DMS 273 (cell line): ENCODE measurements around the gene NAIF1.
"Not testable (repeated sequence)": the region's sequence is repeated elsewhere in the genome, so short reads cannot be mapped to it uniquely, and the experiment has no call there.

Source experiments
- DNase-seq: peaks from one replicate; lab custom pipeline; 2025; ENCODE audit not compliant: unreplicated experiment; lab: John Stamatoyannopoulos, UW

NAIF1 gene

DNA sequence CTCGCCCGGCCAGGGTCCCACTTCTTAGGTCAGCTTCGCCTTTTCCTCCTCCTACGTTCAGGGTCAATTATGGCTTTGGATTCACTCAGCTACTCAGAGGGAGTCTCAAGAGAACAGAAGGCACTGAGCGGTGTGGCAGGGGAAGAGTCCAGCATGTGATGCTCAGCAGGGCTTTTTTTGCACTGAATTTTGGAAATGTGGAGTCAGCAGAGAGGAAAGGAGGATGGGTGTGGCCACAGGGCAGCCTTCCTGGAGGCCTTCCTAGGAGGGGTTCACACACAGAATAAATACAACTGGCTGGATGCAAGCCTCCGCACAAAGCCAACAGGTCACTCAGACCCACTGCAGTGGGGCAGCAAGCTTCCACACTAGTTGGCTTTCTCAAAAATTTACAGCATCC, 4.8 kb downstream of the NAIF1 start:
- no peak for DNase-seq

GRCh38 chr9:128061275-128061960, 5.7 kb downstream of the NAIF1 start:
- DNase-seq = no peak

DNA sequence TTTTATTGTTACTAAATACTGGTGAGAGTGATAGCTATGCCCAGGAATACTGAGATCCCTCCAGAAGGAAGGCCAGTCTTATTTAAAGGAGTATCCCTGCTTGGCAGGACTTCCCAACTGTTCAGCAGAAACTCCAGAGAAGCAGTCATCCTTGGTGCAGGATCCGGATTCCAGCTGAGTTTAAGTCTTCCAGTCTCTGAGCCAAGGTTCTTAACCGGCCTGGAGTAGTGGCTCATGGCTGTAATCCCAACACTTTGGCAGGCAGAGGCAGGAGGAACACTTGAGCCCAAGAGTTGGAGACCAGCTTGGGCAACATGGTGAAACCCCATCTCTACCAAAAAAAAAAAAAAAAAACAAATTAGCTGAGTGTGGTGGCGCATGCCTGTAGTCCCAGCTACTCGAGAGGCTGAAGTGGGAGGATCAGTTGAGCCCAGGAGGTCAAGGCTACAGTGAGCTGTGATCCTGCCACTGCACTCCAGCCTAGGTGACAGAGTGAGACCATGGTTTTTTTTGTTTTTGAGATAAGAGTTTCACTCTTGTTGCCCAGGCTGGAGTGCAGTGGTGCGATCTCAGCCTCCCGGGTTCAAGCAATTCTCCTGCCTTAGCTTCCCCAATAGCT, 7.6 kb downstream of the NAIF1 start:
- no peak for DNase-seq

DNA sequence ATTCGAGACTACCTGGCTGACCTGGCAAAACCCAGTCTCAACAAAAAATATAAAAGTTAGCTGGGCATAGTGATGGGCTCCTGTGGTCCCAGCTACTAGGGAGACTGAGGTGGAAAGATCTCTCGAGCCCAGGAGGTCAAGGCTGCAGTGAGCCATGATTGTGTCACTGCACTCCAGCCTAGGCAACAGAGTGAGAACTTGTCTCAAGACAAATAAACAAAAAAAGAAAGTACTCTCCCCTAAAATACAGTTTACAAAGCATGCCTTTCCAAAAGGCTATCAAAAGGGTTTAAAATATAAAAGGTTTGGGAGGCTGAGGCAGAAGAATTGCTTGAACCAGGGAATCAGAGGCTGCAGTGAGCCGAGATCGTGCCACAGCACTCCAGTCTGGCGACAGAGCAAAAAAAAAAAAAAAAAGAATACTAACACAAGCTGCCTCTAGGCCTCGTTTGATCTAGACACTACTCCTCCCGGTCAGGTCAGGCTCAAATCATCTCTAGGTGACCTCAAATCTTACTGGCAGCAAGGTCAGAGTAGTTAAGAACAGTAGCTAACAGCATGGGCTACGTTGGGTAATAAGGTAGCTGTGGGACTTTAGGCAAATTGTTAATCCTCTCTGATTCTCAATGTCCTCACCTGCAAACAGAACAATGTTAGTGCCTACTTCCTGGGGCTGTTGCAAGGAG, 9.3 kb downstream of the NAIF1 start:
- DNase-seq = no peak

DNA sequence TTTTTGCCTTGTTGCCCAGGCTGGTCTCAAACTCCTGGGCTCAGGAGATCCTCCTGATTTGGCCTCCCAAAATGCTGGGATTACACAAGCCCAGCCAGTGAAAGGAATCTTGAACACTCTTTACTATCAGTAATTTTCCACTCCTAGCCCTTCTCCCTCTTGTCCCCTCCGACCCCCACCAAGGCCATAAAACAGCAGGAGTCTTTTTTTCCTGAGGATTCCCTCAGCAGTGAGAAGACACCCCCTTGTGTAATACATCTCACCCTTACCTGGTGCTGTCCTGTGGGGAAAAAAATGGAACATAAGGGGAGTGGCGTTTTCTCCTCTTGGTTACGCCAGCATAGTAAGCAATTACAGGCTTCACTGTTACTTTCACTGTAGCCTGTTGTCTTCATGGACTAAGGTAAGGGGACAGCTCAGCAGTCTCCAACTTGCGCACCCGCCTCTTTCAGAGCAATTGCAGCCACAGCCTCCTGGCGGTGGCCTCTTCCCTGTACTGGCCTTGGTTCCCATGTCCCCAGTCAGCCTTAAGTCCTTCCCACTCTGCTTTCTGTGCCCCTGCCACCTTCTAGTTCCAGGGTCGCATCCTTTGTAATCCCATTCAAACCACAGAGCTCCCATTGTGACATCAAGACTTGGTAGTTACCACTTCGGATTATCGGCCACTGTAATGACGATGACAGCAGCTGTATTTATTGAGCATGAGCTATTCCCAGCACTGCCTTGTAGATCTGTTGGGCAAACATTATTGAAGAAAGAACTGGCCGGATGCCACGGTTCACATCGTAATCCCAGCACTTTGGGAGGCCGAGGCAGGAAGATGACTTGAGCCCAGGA, 10.0 kb downstream of the NAIF1 start:
- DNase-seq = no peak

DNA sequence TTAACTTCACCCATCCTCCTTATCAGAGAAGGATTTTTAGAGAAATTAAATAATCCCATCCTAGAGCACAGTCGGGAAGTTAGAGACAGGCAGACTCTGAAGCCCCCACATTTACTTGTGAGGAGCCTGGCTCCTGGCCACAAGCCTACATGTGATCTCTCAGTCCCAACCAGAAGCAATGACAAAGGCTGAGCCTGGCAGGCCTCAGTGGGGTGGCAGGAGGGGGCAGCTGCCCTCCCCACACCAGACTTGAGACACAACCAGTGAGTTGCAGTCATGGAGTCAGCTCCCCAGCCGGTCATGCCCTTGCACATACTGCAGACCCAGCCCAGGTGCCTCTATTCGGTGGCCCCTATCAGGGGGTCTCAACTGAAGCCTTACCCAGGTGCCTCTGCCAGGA, 11.0 kb downstream of the NAIF1 start:
- no peak for DNase-seq

GRCh38 chr9:128055344-128056040, 11.6 kb downstream of the NAIF1 start:
- DNase-seq = no peak

GRCh38 chr9:128054087-128054486, 13.0 kb downstream of the NAIF1 start:
- DNase-seq = no peak

- no peak for DNase-seq
These were observed 13.6 kb downstream of the NAIF1 start for GRCh38 chr9:128053560-128053959.

DNA sequence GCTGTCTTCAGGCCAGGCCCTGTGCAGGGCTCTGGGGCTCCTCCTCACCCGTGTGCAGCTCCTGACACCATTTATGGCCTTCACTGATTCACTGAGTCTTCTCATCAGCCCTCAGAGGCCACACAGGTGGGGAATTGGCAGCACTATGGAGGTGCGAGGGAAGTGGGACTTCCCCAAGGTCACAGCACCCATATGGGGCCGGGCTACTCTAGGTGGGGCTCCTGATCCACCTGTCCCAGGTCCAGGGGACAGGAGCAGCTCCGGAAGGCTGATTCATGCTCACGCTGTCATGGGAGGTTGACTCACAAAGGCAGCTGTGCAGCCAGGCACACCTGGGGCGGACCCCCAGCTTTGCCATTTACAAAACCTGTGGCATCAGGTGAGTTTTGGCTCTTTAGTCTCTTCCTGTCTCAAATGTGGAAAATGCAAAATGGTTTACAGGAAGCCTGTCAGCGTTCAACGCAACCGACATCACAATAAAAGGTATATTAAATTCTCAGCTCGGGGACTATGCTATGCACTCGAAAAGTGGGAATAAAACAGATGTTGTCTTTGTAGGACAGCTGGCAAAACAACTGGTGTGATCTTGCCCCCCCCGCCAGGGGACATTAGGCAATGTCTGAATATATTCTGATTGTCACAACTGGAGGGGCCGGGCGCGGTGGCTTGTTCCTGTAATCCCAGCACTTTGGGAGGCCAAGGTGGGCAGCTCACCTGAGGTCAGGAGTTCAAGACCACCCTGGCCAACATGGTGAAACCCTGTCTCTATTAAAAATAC, 15.0 kb downstream of the NAIF1 start:
- DNase-seq = peak; percentile 47

GRCh38 chr9:128049843-128050242, 17.3 kb downstream of the NAIF1 start:
- no peak for DNase-seq

- no peak for DNase-seq
These were observed 18.5 kb downstream of the NAIF1 start for GRCh38 chr9:128048663-128049062.

GRCh38 chr9:128047231-128047630, 19.9 kb downstream of the NAIF1 start:
- DNase-seq = no peak

- DNase-seq = peak; percentile 59
These were observed 21.3 kb downstream of the NAIF1 start for GRCh38 chr9:128045831-128046230.

DNA sequence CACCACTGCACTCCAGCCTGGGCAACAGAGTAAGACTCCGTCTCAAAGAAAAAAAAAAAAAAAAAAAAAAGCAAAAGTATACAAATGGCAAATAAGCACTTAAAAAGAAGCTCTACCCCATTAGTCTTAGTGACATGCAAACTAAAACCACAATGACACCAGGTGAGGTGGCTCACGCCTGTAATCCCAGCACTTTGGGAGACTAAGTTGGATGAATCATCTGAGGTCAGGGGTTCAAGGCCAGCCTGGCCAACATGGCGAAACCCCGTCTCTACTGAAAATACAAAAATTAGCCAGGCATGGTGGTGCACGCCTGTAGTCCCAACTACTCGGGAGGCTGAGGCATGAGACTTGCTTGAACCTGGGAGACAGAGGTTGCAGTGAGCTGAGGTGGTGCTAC, 21.7 kb downstream of the NAIF1 start:
- not testable (repeated sequence) for DNase-seq

DNA sequence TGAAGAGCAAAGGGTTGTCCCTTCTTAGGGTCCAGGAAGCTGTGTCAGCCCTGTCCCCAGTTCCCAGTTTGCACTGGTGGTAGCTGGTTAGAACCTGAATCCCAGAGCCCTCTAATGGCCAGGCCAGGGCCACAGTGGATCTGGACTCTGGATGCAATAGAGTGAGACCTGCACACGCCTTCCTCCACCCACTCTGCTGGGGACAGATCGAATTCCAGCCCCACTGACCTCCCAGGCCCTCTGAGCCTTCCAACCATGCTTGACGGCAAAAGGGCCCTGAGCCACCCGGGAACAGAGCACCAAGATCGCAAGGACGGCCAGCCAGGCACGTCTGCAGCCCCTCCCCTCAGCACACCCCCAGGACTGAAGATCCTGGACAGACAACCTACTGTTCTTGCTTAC, 23.7 kb downstream of the NAIF1 start:
- DNase-seq = no peak

- no peak for DNase-seq
These were observed 25.1 kb downstream of the NAIF1 start for GRCh38 chr9:128042043-128042442.

GRCh38 chr9:128040783-128041182, 26.3 kb downstream of the NAIF1 start:
- DNase-seq = not testable (repeated sequence)

GRCh38 chr9:128036522-128036921, 30.6 kb downstream of the NAIF1 start:
- not testable (repeated sequence) for DNase-seq
